ENCODE results near the gene ANKRD28. TPM values are rescaled to one million over a fixed set of nuclear protein-coding genes. Genes with fewer than 3 reads are reported as not detected.
"Not testable (repeated sequence)": the region's sequence is repeated elsewhere in the genome, so short reads cannot be mapped to it uniquely, and the experiment has no call there.

The ANKRD28 gene
- total RNA-seq, 1 experiment from 2014 or later = 53.0 TPM

GRCh38 chr3:15846606-15847005 is 48.8 kb upstream of the ANKRD28 start:
- no peaks in the 10 kb centered on the region for H3K4me1 ChIP-seq (ENCODE audit: insufficient read depth, low read length)
- H3K27ac ChIP-seq (ENCODE audit: low read length) = no peak overlapping the region
- H3K9me2 ChIP-seq (replicated peaks; ENCODE audit: low read length) = no peaks in the 10 kb centered on the region
- ChIA-PET CTCF (interaction anchor here (0.7 kb wide), 1 partner anchor 898 kb away, joined by 4 read pairs; no protein-coding TSS in a partner anchor), POLR2A (ENCODE audit: unreplicated experiment) (no interaction called here)
- intact Hi-C loops (cut with micrococcal nuclease) = no loop called here
- TF ChIP-seq EZH2phosphoT487 (IDR thresholded peaks at IDR 0.05; ENCODE audit: borderline replicate concordance, low read length) = no peak
- no peak for TF ChIP-seq EZH2 (IDR thresholded peaks at IDR 0.05; ENCODE audit: low read length, unreplicated experiment)
- TF ChIP-seq CTCF (conservative IDR thresholded peaks at IDR 0.05; ENCODE audit: low read depth, low read length) = no peak
- H3K9me3 ChIP-seq (ENCODE audit: low read length) = peaks cover 5% of the 10 kb centered on the region; the same call in 1 of the 2 replicates
- no peak overlapping the region for H3K9ac ChIP-seq (ENCODE audit: low read length)
- no peak for ATAC-seq
- BruUV-seq (replicated peaks) = no TSS peak
- no peaks in the 10 kb centered on the region; the same call in 1 of the 2 replicates for H4K20me1 ChIP-seq (ENCODE audit: low read length)
- H3K79me2 ChIP-seq (ENCODE audit: low read length) = peaks cover 93% of the 10 kb centered on the region
- H3K4me3 ChIP-seq (ENCODE audit: low read length) = no peak overlapping the region
- H2AFZ ChIP-seq (ENCODE audit: low read length) = no peak overlapping the region
- H3K4me2 ChIP-seq (ENCODE audit: low read length) = no peak overlapping the region
- DNase-seq = no peak
- H3K36me3 ChIP-seq (ENCODE audit: low read depth, low read length) = peaks cover 22% of the 10 kb centered on the region
- no peaks in the 10 kb centered on the region for H3K27me3 ChIP-seq (ENCODE audit: low read length)
- H3F3A ChIP-seq (ENCODE audit: low read length, unreplicated experiment) = no peaks in the 10 kb centered on the region

- TF ChIP-seq EZH2phosphoT487 (IDR thresholded peaks at IDR 0.05; ENCODE audit: borderline replicate concordance, low read length) (no peak), CTCF (conservative IDR thresholded peaks at IDR 0.05; ENCODE audit: low read depth, low read length) (no peak), EZH2 (IDR thresholded peaks at IDR 0.05; ENCODE audit: low read length, unreplicated experiment) (no peak)
- H3F3A ChIP-seq (ENCODE audit: low read length, unreplicated experiment) = no peaks in the 10 kb centered on the region
- no peak overlapping the region for H3K27ac ChIP-seq (ENCODE audit: low read length)
- BruUV-seq (replicated peaks) = no TSS peak
- no peak overlapping the region for H3K4me2 ChIP-seq (ENCODE audit: low read length)
- intact Hi-C loops (cut with micrococcal nuclease) = no loop called here
- ATAC-seq (no peak), DNase-seq (no peak)
- H2AFZ ChIP-seq (ENCODE audit: low read length) = no peak overlapping the region
- H3K36me3 ChIP-seq (ENCODE audit: low read depth, low read length) = peaks cover 14% of the 10 kb centered on the region
- no peaks in the 10 kb centered on the region for H3K9me2 ChIP-seq (replicated peaks; ENCODE audit: low read length)
- H3K4me1 ChIP-seq (ENCODE audit: insufficient read depth, low read length) = no peaks in the 10 kb centered on the region
- ChIA-PET POLR2A (ENCODE audit: unreplicated experiment) (no interaction called here), CTCF (no interaction called here)
- no peaks in the 10 kb centered on the region for H3K27me3 ChIP-seq (ENCODE audit: low read length)
- H3K79me2 ChIP-seq (ENCODE audit: low read length) = peaks cover 95% of the 10 kb centered on the region
- peaks cover 5% of the 10 kb centered on the region; the same call in 1 of the 2 replicates for H3K9me3 ChIP-seq (ENCODE audit: low read length)
- H3K4me3 ChIP-seq (ENCODE audit: low read length) = no peak overlapping the region
- no peak overlapping the region for H3K9ac ChIP-seq (ENCODE audit: low read length)
- no peaks in the 10 kb centered on the region; the same call in 1 of the 2 replicates for H4K20me1 ChIP-seq (ENCODE audit: low read length)
Observed at GRCh38 chr3:15845475-15845874, 47.7 kb upstream of the ANKRD28 start.

- Histone ChIP-seq H3K9me3 (ENCODE audit: low read length) (peaks cover 5% of the 10 kb centered on the region; the same call in 1 of the 2 replicates), H3F3A (ENCODE audit: low read length, unreplicated experiment) (no peaks in the 10 kb centered on the region), H2AFZ (ENCODE audit: low read length) (no peak overlapping the region), H3K4me1 (ENCODE audit: insufficient read depth, low read length) (no peaks in the 10 kb centered on the region), H4K20me1 (ENCODE audit: low read length) (no peaks in the 10 kb centered on the region; the same call in 1 of the 2 replicates), H3K79me2 (ENCODE audit: low read length) (peaks cover 97% of the 10 kb centered on the region), H3K9ac (ENCODE audit: low read length) (no peak overlapping the region), H3K9me2 (replicated peaks; ENCODE audit: low read length) (no peaks in the 10 kb centered on the region), H3K4me3 (ENCODE audit: low read length) (no peak overlapping the region), H3K27me3 (ENCODE audit: low read length) (no peaks in the 10 kb centered on the region), H3K36me3 (ENCODE audit: low read depth, low read length) (peaks cover 10% of the 10 kb centered on the region), H3K4me2 (ENCODE audit: low read length) (no peak overlapping the region), H3K27ac (ENCODE audit: low read length) (no peak overlapping the region)
- ChIA-PET POLR2A (ENCODE audit: unreplicated experiment) (no interaction called here), CTCF (no interaction called here)
- no TSS peak for BruUV-seq (replicated peaks)
- no peak for DNase-seq
- intact Hi-C loops (cut with micrococcal nuclease) = no loop called here
- TF ChIP-seq EZH2phosphoT487 (IDR thresholded peaks at IDR 0.05; ENCODE audit: borderline replicate concordance, low read length) = no peak
- TF ChIP-seq CTCF (conservative IDR thresholded peaks at IDR 0.05; ENCODE audit: low read depth, low read length) = no peak
- no peak for TF ChIP-seq EZH2 (IDR thresholded peaks at IDR 0.05; ENCODE audit: low read length, unreplicated experiment)
- ATAC-seq = no peak
Observed at GRCh38 chr3:15844889-15845288, 47.1 kb upstream of the ANKRD28 start.

- intact Hi-C loops (cut with micrococcal nuclease); H3K9me2 ChIP-seq (replicated peaks; ENCODE audit: low read length); H3F3A ChIP-seq (ENCODE audit: low read length, unreplicated experiment); H3K27ac ChIP-seq (ENCODE audit: low read length); DNase-seq; ATAC-seq; H2AFZ ChIP-seq (ENCODE audit: low read length); POLR2A ChIA-PET (ENCODE audit: unreplicated experiment); H3K9me3 ChIP-seq (ENCODE audit: low read length); H3K4me3 ChIP-seq (ENCODE audit: low read length); H3K4me2 ChIP-seq (ENCODE audit: low read length); H3K36me3 ChIP-seq (ENCODE audit: low read depth, low read length); BruUV-seq (replicated peaks); H3K9ac ChIP-seq (ENCODE audit: low read length); H4K20me1 ChIP-seq (ENCODE audit: low read length); CTCF ChIA-PET; H3K27me3 ChIP-seq (ENCODE audit: low read length); H3K4me1 ChIP-seq (ENCODE audit: insufficient read depth, low read length): not testable (repeated sequence)
- peaks cover 97% of the 10 kb centered on the region for H3K79me2 ChIP-seq (ENCODE audit: low read length)
Observed at GRCh38 chr3:15841091-15841973, 43.6 kb upstream of the ANKRD28 start.

Measured in PC-3 (cell line).